Breast epithelium (tissue), 4 donors: ENCODE results near the gene HMGXB3. TPM values are rescaled to one million over a fixed set of nuclear protein-coding genes. Genes with fewer than 3 reads are reported as not detected.
A peak's percentile ranks its signal among the peaks of the same experiment; 100 is the strongest.

Experiments used
- DNase-seq, 2 donors: peaks; one replicate each; pipeline ENCODE4 v3.0.0-alpha.2; 2019; ENCODE audit warnings: low spot score in 2 of 2
- H3K27ac ChIP-seq, 2 donors: fragments of 200-600 bp; sonication (generic) in 1 of 2; one replicate each; pipeline ENCODE4 v1.5.1; 2016 to 2019; ENCODE audit warnings: mild to moderate bottlenecking in 1 of 2
- H3K27me3 ChIP-seq, 2 donors: fragments of 200-600 bp; sonication (generic) in 1 of 2; one replicate each; pipeline versions ENCODE4 v1.5.1 to v1.6.0; 2017 to 2019; ENCODE audit warnings: control low read depth in 1 of 2, mild to moderate bottlenecking in 1 of 2
- H3K36me3 ChIP-seq: fragments of 200-600 bp; one replicate; pipeline ENCODE4 v1.5.1; 2019
- H3K4me1 ChIP-seq, 2 donors: fragments of 200-600 bp; sonication (generic); one replicate each; pipeline ENCODE4 v1.5.1; 2016 to 2019; ENCODE audit warnings: control low read depth in 1 of 2
- H3K4me3 ChIP-seq, 3 donors: fragments of 200-600 bp; sonication (generic); 1 replicate in 2 of 3; 2 replicates in 1 of 3; pipeline ENCODE4 v1.5.1; 2016 to 2019; ENCODE audit warnings: mild to moderate bottlenecking in 3 of 3, moderate library complexity in 2 of 3
- H3K9me3 ChIP-seq, 2 donors: fragments of 200-600 bp; sonication (generic) in 1 of 2; one replicate each; pipeline ENCODE4 v1.5.1; 2016 to 2019; ENCODE audit warnings: control low read depth in 1 of 2
- POLR2A ChIP-seq: fragments of 450-650 bp; IDR thresholded peaks from one replicate; pipeline ENCODE4 v1.6.1; 2016; ENCODE audit warnings: antibody characterized with exemption, mild to moderate bottlenecking, moderate library complexity
- POLR2AphosphoS5 ChIP-seq, 3 donors: sonication (generic); formaldehyde crosslinking; IDR thresholded peaks; one replicate each; pipeline ENCODE4 v1.6.1; 2017; ENCODE audit warnings: antibody characterized with exemption in 3 of 3
- intact Hi-C: fragments of 100-400 bp; cut with DNase I; formaldehyde crosslinking; loops from one replicate; pipeline ENCODE4 v1.15.1; 2023; ENCODE audit warnings: low total_unique reads
- total RNA-seq, 3 donors: library from RNA; depleted of rRNA; stranded (reverse); fragments of >200 nt; gene quantifications; one replicate each; pipeline ENCODE4 v1.1.0, GENCODE V29; 2016
- TF ChIP-seq, protein P1 (sequence below), 3 donors: fragments of 450-650 bp; IDR thresholded peaks; one replicate each; pipeline ENCODE4 v1.5.1; 2016 to 2017; ENCODE audit warnings: antibody characterized with exemption in 3 of 3, mild to moderate bottlenecking in 3 of 3, moderate library complexity in 3 of 3

The HMGXB3 gene
- total RNA-seq, 3 donors from 2014 or later = 35.2 to 80.9 (median 57.7) TPM

DNA sequence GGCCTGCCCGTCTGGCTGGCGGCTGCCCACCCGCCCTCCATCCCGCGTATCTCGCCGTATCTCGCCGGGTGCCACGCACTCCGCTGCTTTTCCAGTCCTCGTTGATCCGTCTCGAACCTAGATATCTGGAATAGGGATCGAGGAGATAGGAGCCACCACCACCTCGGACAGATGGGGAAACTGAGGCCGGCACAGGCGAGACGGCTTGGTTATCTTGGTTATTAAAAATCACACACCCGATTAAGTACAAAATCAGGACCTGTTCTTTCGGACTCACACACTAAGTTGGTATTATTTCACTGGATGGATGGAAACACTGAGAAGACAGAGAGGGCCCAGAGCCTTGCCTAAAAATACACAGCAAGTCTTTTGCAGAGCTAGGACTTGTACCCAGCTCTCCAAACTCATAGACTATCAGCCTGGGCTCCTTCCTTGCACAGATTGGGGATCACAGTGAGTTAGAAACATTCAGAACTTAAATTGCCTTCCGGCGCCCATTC is 39.3 kb upstream of the HMGXB3 start:
- peaks cover 0 to 6% of the 10 kb centered on the region in 2 donors for H3K4me1 ChIP-seq
- peak overlapping the region; percentile 92 to 95 for H3K27ac ChIP-seq
- no peaks in the 10 kb centered on the region for H3K27me3 ChIP-seq
- TF ChIP-seq POLR2AphosphoS5 (IDR thresholded peaks at IDR 0.05) = no peak
- H3K36me3 ChIP-seq = no peaks in the 10 kb centered on the region
- intact Hi-C loops = no loop called here
- H3K4me3 ChIP-seq = peak overlapping the region; percentile 75 to 86 (median 82)
- H3K9me3 ChIP-seq = no peaks in the 10 kb centered on the region
- no peak for DNase-seq

- no peak for DNase-seq
- intact Hi-C loops = no loop called here
- no peak for TF ChIP-seq POLR2AphosphoS5 (IDR thresholded peaks at IDR 0.05)
- no peak for TF ChIP-seq POLR2A
- TF ChIP-seq, protein P1, sequence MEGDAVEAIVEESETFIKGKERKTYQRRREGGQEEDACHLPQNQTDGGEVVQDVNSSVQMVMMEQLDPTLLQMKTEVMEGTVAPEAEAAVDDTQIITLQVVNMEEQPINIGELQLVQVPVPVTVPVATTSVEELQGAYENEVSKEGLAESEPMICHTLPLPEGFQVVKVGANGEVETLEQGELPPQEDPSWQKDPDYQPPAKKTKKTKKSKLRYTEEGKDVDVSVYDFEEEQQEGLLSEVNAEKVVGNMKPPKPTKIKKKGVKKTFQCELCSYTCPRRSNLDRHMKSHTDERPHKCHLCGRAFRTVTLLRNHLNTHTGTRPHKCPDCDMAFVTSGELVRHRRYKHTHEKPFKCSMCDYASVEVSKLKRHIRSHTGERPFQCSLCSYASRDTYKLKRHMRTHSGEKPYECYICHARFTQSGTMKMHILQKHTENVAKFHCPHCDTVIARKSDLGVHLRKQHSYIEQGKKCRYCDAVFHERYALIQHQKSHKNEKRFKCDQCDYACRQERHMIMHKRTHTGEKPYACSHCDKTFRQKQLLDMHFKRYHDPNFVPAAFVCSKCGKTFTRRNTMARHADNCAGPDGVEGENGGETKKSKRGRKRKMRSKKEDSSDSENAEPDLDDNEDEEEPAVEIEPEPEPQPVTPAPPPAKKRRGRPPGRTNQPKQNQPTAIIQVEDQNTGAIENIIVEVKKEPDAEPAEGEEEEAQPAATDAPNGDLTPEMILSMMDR (IDR thresholded peaks at IDR 0.05) = peak in 2 of 3 donors; percentile 37 to 62
- Histone ChIP-seq H3K4me1 (peaks cover 0 to 6% of the 10 kb centered on the region in 2 donors), H3K9me3 (no peaks in the 10 kb centered on the region), H3K4me3 (peak overlapping the region in 2 of 3 donors; percentile 75 to 86), H3K36me3 (no peaks in the 10 kb centered on the region), H3K27me3 (no peaks in the 10 kb centered on the region), H3K27ac (no peak overlapping the region)
These were observed 38.6 kb upstream of the HMGXB3 start for GRCh38 chr5:149961957-149962409.

GRCh38 chr5:149962601-149963300 is 37.8 kb upstream of the HMGXB3 start:
- intact Hi-C loops = no loop called here

DNA sequence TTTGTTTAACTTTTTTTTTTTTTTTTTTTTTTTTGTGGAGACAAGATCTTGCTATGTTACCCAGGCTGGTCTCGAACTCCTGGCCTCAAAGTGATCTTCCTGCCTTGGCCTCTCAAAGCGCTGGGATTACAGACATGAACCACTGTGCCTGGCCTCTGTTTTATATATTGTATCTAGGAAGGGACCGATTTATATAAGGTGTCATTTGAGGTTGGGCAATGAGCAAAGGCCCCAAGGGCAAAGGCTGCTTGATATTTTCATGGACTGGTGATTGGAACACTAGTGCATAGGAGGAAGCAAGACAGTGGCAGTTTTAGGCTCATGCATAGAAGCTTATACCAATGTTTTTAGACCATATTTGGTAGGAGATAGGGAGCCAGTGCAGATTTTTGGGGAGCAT is 36.8 kb upstream of the HMGXB3 start:
- Histone ChIP-seq H3K9me3 (no peaks in the 10 kb centered on the region), H3K4me1 (peaks cover 0 to 6% of the 10 kb centered on the region in 2 donors), H3K4me3 (no peak overlapping the region), H3K36me3 (no peaks in the 10 kb centered on the region), H3K27me3 (no peaks in the 10 kb centered on the region), H3K27ac (no peak overlapping the region)
- intact Hi-C loops = no loop called here
- TF ChIP-seq POLR2AphosphoS5 (IDR thresholded peaks at IDR 0.05) (no peak), POLR2A (no peak)
- TF ChIP-seq, protein P1 (IDR thresholded peaks at IDR 0.05) = no peak
- no peak for DNase-seq

More at GRCh38 chr5:149962601-149963300, 37.8 kb upstream of the HMGXB3 start:
- Histone ChIP-seq H3K4me1 (peaks cover 0 to 6% of the 10 kb centered on the region in 2 donors), H3K27ac (no peak overlapping the region), H3K9me3 (no peaks in the 10 kb centered on the region), H3K27me3 (no peaks in the 10 kb centered on the region), H3K4me3 (peak overlapping the region in 1 of 3 donors; percentile 86), H3K36me3 (no peaks in the 10 kb centered on the region)
- no peak for DNase-seq
- TF ChIP-seq POLR2AphosphoS5 (IDR thresholded peaks at IDR 0.05) = no peak

GRCh38 chr5:149966946-149967345 is 33.6 kb upstream of the HMGXB3 start:
- Histone ChIP-seq H3K36me3 (no peaks in the 10 kb centered on the region), H3K4me1 (no peaks in the 10 kb centered on the region), H3K9me3 (no peaks in the 10 kb centered on the region), H3K27ac (no peak overlapping the region), H3K4me3 (no peak overlapping the region), H3K27me3 (no peaks in the 10 kb centered on the region)
- TF ChIP-seq, protein P1 (IDR thresholded peaks at IDR 0.05) = no peak
- TF ChIP-seq POLR2A (no peak), POLR2AphosphoS5 (IDR thresholded peaks at IDR 0.05) (no peak)
- no peak for DNase-seq
- intact Hi-C loops = no loop called here

GRCh38 chr5:149969181-149969930 is 31.2 kb upstream of the HMGXB3 start:
- Histone ChIP-seq H3K9me3 (no peaks in the 10 kb centered on the region), H3K4me1 (no peaks in the 10 kb centered on the region), H3K4me3 (no peak overlapping the region), H3K27me3 (no peaks in the 10 kb centered on the region), H3K27ac (no peak overlapping the region), H3K36me3 (no peaks in the 10 kb centered on the region)
- DNase-seq = no peak
- no peak for TF ChIP-seq POLR2AphosphoS5 (IDR thresholded peaks at IDR 0.05)
- TF ChIP-seq, protein P1 (IDR thresholded peaks at IDR 0.05) = no peak
- intact Hi-C loops = no loop called here
